PC-3 (cell line): ENCODE results near the gene GRIN2C.

Experiments used
- CTCF ChIP-seq: fragments of 300-600 bp; sonication (generic); conservative IDR thresholded peaks from 2 replicates; pipeline ENCODE4 v1.5.1; 2017; ENCODE audit warnings: antibody characterized with exemption, low read depth, mild to moderate bottlenecking, low read length
- EZH2 ChIP-seq: fragments of 300-600 bp; sonication (generic); IDR thresholded peaks from one replicate; pipeline ENCODE4 v1.6.1; 2017; ENCODE audit warnings: antibody characterized with exemption, mild to moderate bottlenecking, low read length; ENCODE audit not compliant: unreplicated experiment

GRCh38 chr17:74822335-74822938, 37.2 kb downstream of the GRIN2C start:
- TF ChIP-seq EZH2 = no peak
- no peak for TF ChIP-seq CTCF
